Neural cell (in vitro differentiated cells): ENCODE results near the gene CMTM6. TPM values are rescaled to one million over a fixed set of nuclear protein-coding genes. Genes with fewer than 3 reads are reported as not detected.
"Not testable (repeated sequence)": the region's sequence is repeated elsewhere in the genome, so short reads cannot be mapped to it uniquely, and the experiment has no call there.

Experiments used
- H2AFZ ChIP-seq: fragments of 200-600, 300-800 bp; sonication (generic), shearing (Covaris generic); 2 replicates; pipeline ENCODE4 v1.6.0; 2014; ENCODE audit warnings: low read depth, mild to moderate bottlenecking, antibody characterized with exemption, low read length, moderate library complexity
- H3F3A ChIP-seq: fragments of 200-600 bp; shearing (Covaris generic); 2 replicates; pipeline ENCODE4 v1.6.1; 2016; ENCODE audit warnings: mild to moderate bottlenecking, moderate library complexity, mixed read lengths, antibody characterized with exemption, low read length; ENCODE audit not compliant: insufficient read depth, poor library complexity, severe bottlenecking
- H3K27ac ChIP-seq: fragments of 200-600, 300-800 bp; sonication (generic), shearing (Covaris generic); 2 replicates; pipeline ENCODE4 v1.5.1; 2014; ENCODE audit warnings: mild to moderate bottlenecking, low read length, moderate library complexity
- H3K27me3 ChIP-seq: fragments of 300-800, 200-600 bp; sonication (generic), shearing (Covaris generic); 2 replicates; pipeline ENCODE4 v1.6.0; 2014; ENCODE audit warnings: mild to moderate bottlenecking, low read depth, low read length, moderate library complexity; ENCODE audit not compliant: insufficient read depth
- H3K36me3 ChIP-seq: fragments of 300-800, 200-600 bp; sonication (generic), shearing (Covaris generic); 2 replicates; pipeline ENCODE4 v1.5.1; 2014; ENCODE audit warnings: mild to moderate bottlenecking, antibody characterized with exemption, low read length, moderate library complexity; ENCODE audit not compliant: insufficient read depth
- H3K4me2 ChIP-seq: fragments of 300-800, 200-600 bp; sonication (generic), shearing (Covaris generic); 2 replicates; pipeline ENCODE4 v1.6.0; 2014; ENCODE audit warnings: mild to moderate bottlenecking, low read length
- H3K4me3 ChIP-seq: fragments of 300-800, 200-600 bp; sonication (generic), shearing (Covaris generic); 2 replicates; pipeline ENCODE4 v1.5.1; 2014; ENCODE audit warnings: mild to moderate bottlenecking, low read length, moderate library complexity
- H3K79me2 ChIP-seq: fragments of 200-600 bp; shearing (Covaris generic); replicated peaks from 2 replicates; pipeline ENCODE4 v1.6.0; 2014; ENCODE audit warnings: mild to moderate bottlenecking, low read length, moderate library complexity; ENCODE audit not compliant: insufficient read depth
- H3K9ac ChIP-seq: fragments of 300-800, 200-600 bp; sonication (generic), shearing (Covaris generic); 2 replicates; pipeline ENCODE4 v1.6.1; 2016; ENCODE audit warnings: mild to moderate bottlenecking, low read length, mixed read lengths
- H3K9me2 ChIP-seq: fragments of 200-600 bp; shearing (Covaris generic); 2 replicates; pipeline ENCODE4 v1.6.1; 2016; ENCODE audit warnings: mild to moderate bottlenecking, low read length, mixed read lengths; ENCODE audit not compliant: insufficient read depth
- H3K9me3 ChIP-seq: fragments of 200-600, 300-800 bp; sonication (generic), shearing (Covaris generic); 2 replicates; pipeline ENCODE4 v1.6.1; 2016; ENCODE audit warnings: mild to moderate bottlenecking, mixed run types, low read length, moderate library complexity, mixed read lengths
- H4K20me1 ChIP-seq: fragments of 200-600 bp; shearing (Covaris generic); 2 replicates; pipeline ENCODE4 v1.6.1; 2016; ENCODE audit warnings: mild to moderate bottlenecking, mixed run types; ENCODE audit not compliant: insufficient read depth
- EP300 ChIP-seq: fragments of 450-650 bp; conservative IDR thresholded peaks from 2 replicates; pipeline ENCODE4 v1.6.1; 2014; ENCODE audit warnings: antibody characterized with exemption, mild to moderate bottlenecking, moderate library complexity; ENCODE audit not compliant: poor library complexity, severe bottlenecking
- EZH2 ChIP-seq: fragments of 200-600, 300-800 bp; shearing (Covaris generic), sonication (generic); IDR thresholded peaks from 2 replicates; pipeline ENCODE4 v1.6.1; 2014; ENCODE audit warnings: antibody characterized with exemption, low read length, borderline replicate concordance, mild to moderate bottlenecking; ENCODE audit not compliant: insufficient read depth, poor library complexity, severe bottlenecking
- MXI1 ChIP-seq: fragments of 450-650 bp; conservative IDR thresholded peaks from 2 replicates; pipeline ENCODE4 v1.6.1; 2014; ENCODE audit warnings: antibody characterized with exemption, mild to moderate bottlenecking; ENCODE audit not compliant: poor library complexity, severe bottlenecking
- POLR2AphosphoS5 ChIP-seq: IDR thresholded peaks from 2 replicates; pipeline ENCODE4 v1.6.1; 2012
- RAD21 ChIP-seq: fragments of 450-650 bp; conservative IDR thresholded peaks from 2 replicates; pipeline ENCODE4 v1.6.1; 2014; ENCODE audit warnings: antibody characterized with exemption, mild to moderate bottlenecking, moderate library complexity
- SMC3 ChIP-seq: fragments of 450-650 bp; conservative IDR thresholded peaks from 2 replicates; pipeline ENCODE4 v1.6.1; 2014; ENCODE audit warnings: antibody characterized with exemption, mild to moderate bottlenecking, moderate library complexity; ENCODE audit not compliant: poor library complexity
- TAF1 ChIP-seq: IDR thresholded peaks from 2 replicates; pipeline ENCODE4 v1.6.1; 2012; ENCODE audit warnings: low read depth
- polyA plus RNA-seq: library from polyadenylated mRNA; depleted of rRNA; stranded (reverse); fragments of >200 nt; gene quantifications from 2 replicates; pipeline ENCODE4 v1.2.3, GENCODE V29; 2014
- TF ChIP-seq, protein P1 (sequence below): IDR thresholded peaks from 2 replicates; pipeline ENCODE4 v1.6.1; 2012; ENCODE audit warnings: borderline replicate concordance
- TF ChIP-seq, protein P2 (sequence below): fragments of 450-650 bp; IDR thresholded peaks from 2 replicates; pipeline ENCODE4 v1.5.1; 2014; ENCODE audit warnings: antibody characterized with exemption, mild to moderate bottlenecking, moderate library complexity; ENCODE audit not compliant: poor library complexity, severe bottlenecking

CMTM6 gene
- polyA plus RNA-seq, 1 donor from 2014 or later, result 12.8 TPM

DNA sequence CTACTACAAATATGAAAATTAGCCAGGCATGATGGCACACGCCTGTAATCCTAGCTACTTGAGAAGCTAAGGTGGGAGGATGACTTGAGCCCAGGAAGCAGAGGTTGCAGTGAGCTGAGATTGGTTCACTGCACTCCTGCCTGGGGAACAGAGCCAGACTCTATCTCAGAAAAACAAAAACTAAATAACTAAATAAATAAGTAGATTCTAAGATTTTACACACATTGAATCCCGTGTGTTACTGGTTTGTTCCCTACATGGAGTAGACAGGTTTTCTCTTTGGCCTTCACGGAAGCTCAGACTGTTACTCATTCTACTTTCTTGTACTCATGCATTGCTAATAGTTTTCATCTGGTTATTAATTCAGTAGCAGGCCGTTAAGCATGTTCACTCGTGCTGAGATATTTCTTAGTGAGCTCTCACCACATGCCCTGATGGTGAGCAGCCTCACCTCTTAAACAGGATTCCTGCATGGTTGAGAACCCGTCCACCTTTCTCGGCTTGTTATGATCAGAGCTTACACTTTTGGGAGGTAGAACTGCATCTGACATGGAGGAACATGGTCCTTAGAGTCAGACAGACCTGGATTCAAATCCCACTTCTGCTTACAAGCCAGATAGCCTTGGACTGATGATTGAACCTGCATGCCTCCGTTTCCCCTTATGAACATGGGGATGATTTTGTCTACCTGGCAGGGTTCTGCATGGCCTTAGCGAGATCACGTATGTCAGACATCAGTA is 61.9 kb downstream of the CMTM6 start:
- no peak overlapping the region for H3K4me3 ChIP-seq
- TF ChIP-seq TAF1, result no peak
- no peak for TF ChIP-seq EP300
- TF ChIP-seq RAD21, result no peak
- TF ChIP-seq EZH2, result no peak
- TF ChIP-seq, protein P1, sequence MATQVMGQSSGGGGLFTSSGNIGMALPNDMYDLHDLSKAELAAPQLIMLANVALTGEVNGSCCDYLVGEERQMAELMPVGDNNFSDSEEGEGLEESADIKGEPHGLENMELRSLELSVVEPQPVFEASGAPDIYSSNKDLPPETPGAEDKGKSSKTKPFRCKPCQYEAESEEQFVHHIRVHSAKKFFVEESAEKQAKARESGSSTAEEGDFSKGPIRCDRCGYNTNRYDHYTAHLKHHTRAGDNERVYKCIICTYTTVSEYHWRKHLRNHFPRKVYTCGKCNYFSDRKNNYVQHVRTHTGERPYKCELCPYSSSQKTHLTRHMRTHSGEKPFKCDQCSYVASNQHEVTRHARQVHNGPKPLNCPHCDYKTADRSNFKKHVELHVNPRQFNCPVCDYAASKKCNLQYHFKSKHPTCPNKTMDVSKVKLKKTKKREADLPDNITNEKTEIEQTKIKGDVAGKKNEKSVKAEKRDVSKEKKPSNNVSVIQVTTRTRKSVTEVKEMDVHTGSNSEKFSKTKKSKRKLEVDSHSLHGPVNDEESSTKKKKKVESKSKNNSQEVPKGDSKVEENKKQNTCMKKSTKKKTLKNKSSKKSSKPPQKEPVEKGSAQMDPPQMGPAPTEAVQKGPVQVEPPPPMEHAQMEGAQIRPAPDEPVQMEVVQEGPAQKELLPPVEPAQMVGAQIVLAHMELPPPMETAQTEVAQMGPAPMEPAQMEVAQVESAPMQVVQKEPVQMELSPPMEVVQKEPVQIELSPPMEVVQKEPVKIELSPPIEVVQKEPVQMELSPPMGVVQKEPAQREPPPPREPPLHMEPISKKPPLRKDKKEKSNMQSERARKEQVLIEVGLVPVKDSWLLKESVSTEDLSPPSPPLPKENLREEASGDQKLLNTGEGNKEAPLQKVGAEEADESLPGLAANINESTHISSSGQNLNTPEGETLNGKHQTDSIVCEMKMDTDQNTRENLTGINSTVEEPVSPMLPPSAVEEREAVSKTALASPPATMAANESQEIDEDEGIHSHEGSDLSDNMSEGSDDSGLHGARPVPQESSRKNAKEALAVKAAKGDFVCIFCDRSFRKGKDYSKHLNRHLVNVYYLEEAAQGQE, result no peak
- no peak for TF ChIP-seq MXI1
- TF ChIP-seq SMC3, result no peak
- TF ChIP-seq, protein P2, sequence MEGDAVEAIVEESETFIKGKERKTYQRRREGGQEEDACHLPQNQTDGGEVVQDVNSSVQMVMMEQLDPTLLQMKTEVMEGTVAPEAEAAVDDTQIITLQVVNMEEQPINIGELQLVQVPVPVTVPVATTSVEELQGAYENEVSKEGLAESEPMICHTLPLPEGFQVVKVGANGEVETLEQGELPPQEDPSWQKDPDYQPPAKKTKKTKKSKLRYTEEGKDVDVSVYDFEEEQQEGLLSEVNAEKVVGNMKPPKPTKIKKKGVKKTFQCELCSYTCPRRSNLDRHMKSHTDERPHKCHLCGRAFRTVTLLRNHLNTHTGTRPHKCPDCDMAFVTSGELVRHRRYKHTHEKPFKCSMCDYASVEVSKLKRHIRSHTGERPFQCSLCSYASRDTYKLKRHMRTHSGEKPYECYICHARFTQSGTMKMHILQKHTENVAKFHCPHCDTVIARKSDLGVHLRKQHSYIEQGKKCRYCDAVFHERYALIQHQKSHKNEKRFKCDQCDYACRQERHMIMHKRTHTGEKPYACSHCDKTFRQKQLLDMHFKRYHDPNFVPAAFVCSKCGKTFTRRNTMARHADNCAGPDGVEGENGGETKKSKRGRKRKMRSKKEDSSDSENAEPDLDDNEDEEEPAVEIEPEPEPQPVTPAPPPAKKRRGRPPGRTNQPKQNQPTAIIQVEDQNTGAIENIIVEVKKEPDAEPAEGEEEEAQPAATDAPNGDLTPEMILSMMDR, result no peak
- no peak for TF ChIP-seq POLR2AphosphoS5
- H4K20me1 ChIP-seq, result no peaks in the 10 kb centered on the region
- H3K9ac ChIP-seq, result no peak overlapping the region
- H3K79me2 ChIP-seq, result no peaks in the 10 kb centered on the region
- H3K36me3 ChIP-seq, result no peaks in the 10 kb centered on the region
- no peaks in the 10 kb centered on the region for H3K9me2 ChIP-seq
- no peaks in the 10 kb centered on the region for H3K9me3 ChIP-seq
- H3K27me3 ChIP-seq, result no peaks in the 10 kb centered on the region
- H2AFZ ChIP-seq, result no peak overlapping the region
- no peak overlapping the region for H3K27ac ChIP-seq
- no peaks in the 10 kb centered on the region for H3F3A ChIP-seq
- H3K4me2 ChIP-seq, result no peak overlapping the region

DNA sequence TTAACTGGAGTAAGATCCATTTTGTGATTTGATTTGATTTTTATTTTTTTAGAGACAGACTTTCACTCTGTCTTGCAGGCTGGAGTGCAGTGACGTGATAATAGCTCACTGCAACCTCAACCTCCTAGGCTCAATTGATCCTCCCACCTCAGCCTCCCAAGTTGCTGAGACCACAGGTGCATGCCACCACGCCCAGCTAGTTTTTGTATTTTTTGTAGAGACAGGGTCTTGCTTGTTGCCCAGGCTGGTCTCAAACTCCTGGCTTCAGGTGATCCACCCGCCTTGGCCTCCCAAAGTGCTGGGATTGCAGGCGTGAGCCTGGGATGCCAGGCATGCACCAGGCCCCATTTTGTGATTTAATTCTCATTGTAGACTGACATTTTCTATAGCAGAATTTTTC is 63.2 kb downstream of the CMTM6 start:
- H3K9me3 ChIP-seq, H3K27ac ChIP-seq, H3K9ac ChIP-seq, H3K4me2 ChIP-seq, H3F3A ChIP-seq, H4K20me1 ChIP-seq, H3K4me3 ChIP-seq, H3K36me3 ChIP-seq, H3K79me2 ChIP-seq, H3K9me2 ChIP-seq, H2AFZ ChIP-seq, H3K27me3 ChIP-seq: not testable (repeated sequence)
